ENCODE data around the gene TTBK2. TPM values are rescaled to one million over a fixed set of nuclear protein-coding genes. Genes with fewer than 3 reads are reported as not detected.

Gene TTBK2
- total and polyA plus RNA-seq, 2 experiments from 2014 or later = 11.9 to 29.0 TPM

DNA sequence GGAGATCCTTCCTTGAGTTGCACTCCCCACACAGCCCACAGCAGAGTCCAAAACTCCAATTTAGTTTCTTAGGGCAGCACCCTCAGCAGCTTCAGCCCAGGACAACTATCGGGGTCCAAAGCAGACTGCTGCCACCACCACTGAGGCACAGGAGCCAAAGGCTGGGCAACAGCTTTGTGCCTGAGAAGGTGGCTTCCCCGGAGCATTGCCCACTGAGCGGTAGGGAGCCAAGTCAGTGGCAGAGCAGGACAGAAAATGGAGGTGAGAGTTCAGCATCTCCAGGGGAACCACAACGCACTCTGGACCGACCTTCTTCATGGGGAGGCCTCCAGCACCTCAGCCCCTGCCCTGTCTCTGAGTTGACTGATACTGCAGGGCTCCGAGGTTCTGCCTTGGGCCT lies 227.1 kb downstream of the TTBK2 start:
- Histone ChIP-seq H3K27ac (no peak overlapping the region), H3K4me3 (no peak overlapping the region), H3K36me3 (no peaks in the 10 kb centered on the region), H3K4me1 (ENCODE audit: low read depth) (no peaks in the 10 kb centered on the region), H3K9me3 (ENCODE audit: low read depth) (no peaks in the 10 kb centered on the region), H3K27me3 (no peaks in the 10 kb centered on the region)
- DNase-seq (ENCODE audit: low read depth in 1 of 2, low spot score in 1 of 2) = no peak
- TF ChIP-seq, protein P1, sequence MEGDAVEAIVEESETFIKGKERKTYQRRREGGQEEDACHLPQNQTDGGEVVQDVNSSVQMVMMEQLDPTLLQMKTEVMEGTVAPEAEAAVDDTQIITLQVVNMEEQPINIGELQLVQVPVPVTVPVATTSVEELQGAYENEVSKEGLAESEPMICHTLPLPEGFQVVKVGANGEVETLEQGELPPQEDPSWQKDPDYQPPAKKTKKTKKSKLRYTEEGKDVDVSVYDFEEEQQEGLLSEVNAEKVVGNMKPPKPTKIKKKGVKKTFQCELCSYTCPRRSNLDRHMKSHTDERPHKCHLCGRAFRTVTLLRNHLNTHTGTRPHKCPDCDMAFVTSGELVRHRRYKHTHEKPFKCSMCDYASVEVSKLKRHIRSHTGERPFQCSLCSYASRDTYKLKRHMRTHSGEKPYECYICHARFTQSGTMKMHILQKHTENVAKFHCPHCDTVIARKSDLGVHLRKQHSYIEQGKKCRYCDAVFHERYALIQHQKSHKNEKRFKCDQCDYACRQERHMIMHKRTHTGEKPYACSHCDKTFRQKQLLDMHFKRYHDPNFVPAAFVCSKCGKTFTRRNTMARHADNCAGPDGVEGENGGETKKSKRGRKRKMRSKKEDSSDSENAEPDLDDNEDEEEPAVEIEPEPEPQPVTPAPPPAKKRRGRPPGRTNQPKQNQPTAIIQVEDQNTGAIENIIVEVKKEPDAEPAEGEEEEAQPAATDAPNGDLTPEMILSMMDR (IDR thresholded peaks at IDR 0.05; ENCODE audit: low read depth, low read length) = no peak

DNA sequence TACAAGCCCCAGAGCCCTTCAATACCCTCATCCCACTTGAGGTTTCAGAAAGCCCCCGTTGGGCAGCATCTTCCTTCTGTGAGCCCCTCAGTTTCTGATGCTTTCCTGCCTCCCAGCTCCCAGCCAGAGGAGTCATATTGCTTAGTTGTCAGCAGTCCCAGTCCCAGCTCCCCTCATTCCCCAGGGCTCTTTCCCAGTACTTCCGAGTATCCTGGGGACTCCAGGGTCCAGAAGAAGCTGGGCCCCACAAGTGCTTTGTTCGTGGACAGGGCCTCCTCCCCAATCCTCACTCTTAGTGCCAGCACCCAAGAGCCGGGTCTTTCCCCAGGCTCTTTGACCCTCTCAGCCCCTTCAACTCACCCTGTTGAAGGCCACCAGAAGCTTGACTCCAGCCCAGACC lies 227.6 kb downstream of the TTBK2 start:
- no peaks in the 10 kb centered on the region for H3K4me1 ChIP-seq (ENCODE audit: low read depth)
- H3K4me3 ChIP-seq = no peak overlapping the region
- no peaks in the 10 kb centered on the region for H3K36me3 ChIP-seq
- TF ChIP-seq, protein P1 (IDR thresholded peaks at IDR 0.05; ENCODE audit: low read depth, low read length) = no peak
- no peaks in the 10 kb centered on the region for H3K27me3 ChIP-seq
- no peak for DNase-seq (ENCODE audit: low read depth in 1 of 2, low spot score in 1 of 2)
- H3K9me3 ChIP-seq (ENCODE audit: low read depth) = no peaks in the 10 kb centered on the region
- H3K27ac ChIP-seq = no peak overlapping the region

DNA sequence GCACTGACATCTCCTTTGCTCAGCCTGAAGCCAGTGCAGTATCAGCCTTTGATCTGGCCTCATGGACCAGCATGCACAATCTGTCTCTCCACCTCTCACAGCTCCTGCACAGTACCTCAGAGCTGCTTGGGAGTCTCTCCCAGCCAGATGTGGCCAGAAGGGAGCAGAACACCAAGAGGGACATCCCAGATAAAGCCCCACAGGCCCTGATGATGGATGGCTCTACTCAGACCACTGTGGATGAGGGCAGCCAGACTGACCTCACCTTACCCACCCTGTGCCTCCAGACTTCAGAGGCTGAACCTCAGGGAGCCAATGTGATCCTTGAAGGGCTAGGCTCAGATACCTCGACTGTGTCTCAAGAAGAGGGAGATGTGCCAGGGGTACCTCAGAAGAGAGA lies 228.0 kb downstream of the TTBK2 start:
- TF ChIP-seq, protein P1 (IDR thresholded peaks at IDR 0.05; ENCODE audit: low read depth, low read length) = no peak
- no peaks in the 10 kb centered on the region for H3K4me1 ChIP-seq (ENCODE audit: low read depth)
- no peaks in the 10 kb centered on the region for H3K9me3 ChIP-seq (ENCODE audit: low read depth)
- no peaks in the 10 kb centered on the region for H3K27me3 ChIP-seq
- H3K36me3 ChIP-seq = no peaks in the 10 kb centered on the region
- no peak overlapping the region for H3K4me3 ChIP-seq
- H3K27ac ChIP-seq = no peak overlapping the region
- DNase-seq (ENCODE audit: low read depth in 1 of 2, low spot score in 1 of 2) = no peak

DNA sequence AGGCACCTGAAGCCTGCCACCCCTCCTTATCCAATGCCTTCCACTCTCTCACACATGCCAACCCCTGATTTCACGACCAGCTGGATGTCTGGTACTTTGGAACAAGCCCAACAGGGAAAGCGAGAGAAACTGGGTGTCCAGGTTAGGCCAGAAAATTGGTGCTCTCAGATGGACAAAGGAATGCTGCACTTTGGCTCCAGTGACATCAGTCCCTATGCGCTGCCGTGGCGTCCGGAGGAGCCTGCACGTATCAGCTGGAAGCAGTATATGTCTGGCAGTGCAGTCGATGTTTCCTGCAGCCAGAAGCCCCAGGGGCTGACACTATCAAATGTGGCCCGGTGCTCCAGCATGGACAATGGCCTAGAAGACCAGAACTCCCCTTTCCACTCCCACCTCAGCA lies 228.8 kb downstream of the TTBK2 start:
- TF ChIP-seq, protein P1 (IDR thresholded peaks at IDR 0.05; ENCODE audit: low read depth, low read length) = no peak
- Histone ChIP-seq H3K4me3 (no peak overlapping the region), H3K27me3 (no peaks in the 10 kb centered on the region), H3K4me1 (ENCODE audit: low read depth) (no peaks in the 10 kb centered on the region), H3K36me3 (no peaks in the 10 kb centered on the region), H3K27ac (no peak overlapping the region), H3K9me3 (ENCODE audit: low read depth) (no peaks in the 10 kb centered on the region)
- no peak for DNase-seq (ENCODE audit: low read depth in 1 of 2, low spot score in 1 of 2)

DNA sequence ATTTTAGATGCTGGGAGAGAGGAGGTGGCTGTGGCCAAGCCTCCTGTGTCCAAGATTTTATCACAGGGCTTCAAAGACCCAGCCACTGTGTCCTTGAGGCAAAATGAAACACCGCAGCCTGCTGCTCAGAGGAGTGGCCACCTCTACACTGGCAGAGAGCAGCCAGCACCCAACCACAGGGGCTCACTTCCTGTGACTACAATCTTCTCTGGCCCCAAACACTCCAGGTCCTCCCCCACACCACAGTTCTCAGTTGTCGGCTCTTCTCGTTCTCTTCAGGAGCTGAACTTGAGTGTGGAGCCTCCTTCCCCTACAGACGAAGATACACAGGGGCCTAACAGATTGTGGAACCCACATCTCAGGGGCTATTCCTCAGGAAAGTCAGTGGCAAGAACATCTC lies 229.3 kb downstream of the TTBK2 start:
- Histone ChIP-seq H3K36me3 (no peaks in the 10 kb centered on the region), H3K4me1 (ENCODE audit: low read depth) (no peaks in the 10 kb centered on the region), H3K27ac (no peak overlapping the region), H3K9me3 (ENCODE audit: low read depth) (no peaks in the 10 kb centered on the region), H3K4me3 (no peak overlapping the region), H3K27me3 (no peaks in the 10 kb centered on the region)
- DNase-seq (ENCODE audit: low read depth in 1 of 2, low spot score in 1 of 2) = no peak
- TF ChIP-seq, protein P1 (IDR thresholded peaks at IDR 0.05; ENCODE audit: low read depth, low read length) = no peak

Other genes starting within 250 kb of the TTBK2 start
- gene CDAN1, start 183.7 kb downstream of the TTBK2 start, total RNA-seq = 14.2 and 20.9 TPM in 2 replicates
- 16.6 and 20.7 TPM in 2 replicates for gene CDAN1, start 183.7 kb downstream of the TTBK2 start, polyA plus RNA-seq
- 20.6 and 22.2 TPM in 2 replicates for gene UBR1, start 185.3 kb upstream of the TTBK2 start, total RNA-seq
- 15.1 and 17.8 TPM in 2 replicates for gene UBR1, start 185.3 kb upstream of the TTBK2 start, polyA plus RNA-seq
- 8.6 and 9.1 TPM in 2 replicates for gene TMEM62, start 212.8 kb upstream of the TTBK2 start, total RNA-seq
- gene TMEM62, start 212.8 kb upstream of the TTBK2 start, polyA plus RNA-seq = 7.8 and 9.1 TPM in 2 replicates

Measured in cardiac muscle cell (in vitro differentiated cells and primary cell).